PC-9 (cell line): ENCODE results near the gene POLA1. TPM values are rescaled to one million over a fixed set of nuclear protein-coding genes. Genes with fewer than 3 reads are reported as not detected.

Experiments
- BruUV-seq: library from RNA; stranded (reverse); fragments of 400-500 nt; replicated peaks from 2 replicates; lab custom pipeline; 2021; lab: Mats Ljungman, UMichigan
- CTCF ChIA-PET: fragments of 300-600 bp; sonication (Branson Sonifier 250); formaldehyde crosslinking; loops from one replicate; lab custom pipeline; 2022; ENCODE audit warnings: antibody characterized with exemption; lab: Charles Lee
- POLR2A ChIA-PET: fragments of 300-600 bp; sonication (Branson Sonifier 250); formaldehyde crosslinking; loops from one replicate; lab custom pipeline; 2022; ENCODE audit warnings: antibody characterized with exemption; ENCODE audit not compliant: unreplicated experiment; lab: Charles Lee
- DNase-seq, 2 experiments: peaks; one replicate each; pipeline versions ENCODE4 v3.0.0 to v3.0.0-alpha.2; 2015 to 2022; ENCODE audit warnings: mixed read lengths in 1 of 2
- H2AFZ ChIP-seq: fragments of 200-600 bp; sonication (generic); 2 replicates; pipeline ENCODE4 v1.8.1; 2017; ENCODE audit warnings: antibody characterized with exemption
- H3F3A ChIP-seq: fragments of 200-600 bp; sonication (generic); 2 replicates; pipeline ENCODE4 v1.8.1; 2017; ENCODE audit warnings: antibody characterized with exemption, mild to moderate bottlenecking, low read depth; ENCODE audit not compliant: insufficient read depth
- H3K27ac ChIP-seq: fragments of 200-600 bp; sonication (generic); 2 replicates; pipeline ENCODE4 v1.6.1; 2016; ENCODE audit warnings: mixed run types
- H3K27me3 ChIP-seq: fragments of 200-600 bp; sonication (generic); 2 replicates; pipeline ENCODE4 v1.6.1; 2016; ENCODE audit warnings: low read depth, mixed run types; ENCODE audit not compliant: insufficient read depth
- H3K36me3 ChIP-seq: fragments of 200-600 bp; sonication (generic); 2 replicates; pipeline ENCODE4 v1.6.1; 2016; ENCODE audit warnings: low read depth, mixed run types
- H3K4me1 ChIP-seq: fragments of 200-600 bp; sonication (generic); replicated peaks from 2 replicates; pipeline ENCODE4 v1.6.1; 2016; ENCODE audit warnings: mixed run types; ENCODE audit not compliant: insufficient read depth
- H3K4me2 ChIP-seq: fragments of 200-600 bp; sonication (generic); 2 replicates; pipeline ENCODE4 v1.6.1; 2017; ENCODE audit warnings: mixed run types
- H3K4me3 ChIP-seq: fragments of 200-600 bp; sonication (generic); 2 replicates; pipeline ENCODE4 v1.6.1; 2016; ENCODE audit warnings: mixed run types
- H3K79me2 ChIP-seq: fragments of 200-600 bp; sonication (generic); 2 replicates; pipeline ENCODE4 v1.6.1; 2017; ENCODE audit warnings: low read depth, mixed run types
- H3K9me2 ChIP-seq: fragments of 200-600 bp; sonication (generic); 2 replicates; pipeline ENCODE4 v1.8.1; 2017; ENCODE audit warnings: mild to moderate bottlenecking; ENCODE audit not compliant: insufficient read depth
- H3K9me3 ChIP-seq: fragments of 200-600 bp; sonication (generic); 2 replicates; pipeline ENCODE4 v1.8.1; 2016; ENCODE audit warnings: low read depth; ENCODE audit not compliant: insufficient read depth
- H4K20me1 ChIP-seq: fragments of 200-600 bp; sonication (generic); 2 replicates; pipeline ENCODE4 v1.8.1; 2017; ENCODE audit not compliant: insufficient read depth
- EZH2 ChIP-seq: fragments of 200-600 bp; sonication (generic); IDR thresholded peaks from 2 replicates; pipeline ENCODE4 v1.8.0; 2017; ENCODE audit warnings: antibody characterized with exemption, low read depth
- intact Hi-C: fragments of 100-400 bp; cut with micrococcal nuclease; formaldehyde crosslinking; loops from one replicate; pipeline ENCODE4 v1.10.0; 2022; ENCODE audit not compliant: unreplicated experiment
- total RNA-seq: library from RNA; stranded (reverse); gene quantifications from 2 replicates; pipeline ENCODE4 v1.2.3, GENCODE V29; 2021
- TF ChIP-seq, protein P1 (sequence below): fragments of 200-600 bp; sonication (generic); conservative IDR thresholded peaks from 2 replicates; pipeline ENCODE4 v1.6.1; 2017; ENCODE audit warnings: mixed run types, antibody characterized with exemption, mild to moderate bottlenecking, moderate library complexity

The POLA1 gene
- total RNA-seq, 1 experiment from 2014 or later: 24.6 TPM

DNA sequence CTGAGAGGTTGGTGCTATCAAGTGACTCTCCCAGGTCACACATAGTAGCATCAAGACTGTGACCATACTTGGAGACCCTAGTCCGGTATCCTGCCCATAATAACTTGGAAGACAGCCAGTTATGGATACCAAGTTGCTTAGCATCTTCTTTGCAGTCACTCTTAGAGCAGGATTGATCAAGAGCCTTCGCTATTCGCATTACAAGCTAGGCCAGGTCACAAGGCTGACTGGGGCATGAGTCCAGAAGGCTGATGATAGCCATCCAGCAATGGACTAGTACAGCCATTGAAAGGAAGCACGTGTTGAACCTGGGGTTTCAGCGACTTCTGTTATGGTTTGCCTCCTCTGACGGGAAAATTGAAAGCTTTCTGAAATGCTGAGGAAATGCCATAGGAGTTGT lies 157.6 kb downstream of the POLA1 start:
- H3K4me3 ChIP-seq: no peak overlapping the region
- H3K27ac ChIP-seq: no peak overlapping the region
- no peak overlapping the region for H3K4me2 ChIP-seq
- no peaks in the 10 kb centered on the region for H3K36me3 ChIP-seq
- no peaks in the 10 kb centered on the region for H3K9me3 ChIP-seq
- no peaks in the 10 kb centered on the region for H3K27me3 ChIP-seq
- intact Hi-C loops: no loop called here
- H3K4me1 ChIP-seq: no peaks in the 10 kb centered on the region
- ChIA-PET POLR2A (no interaction called here), CTCF (no interaction called here)
- no peaks in the 10 kb centered on the region for H3K79me2 ChIP-seq
- H4K20me1 ChIP-seq: no peaks in the 10 kb centered on the region
- no TSS peak for BruUV-seq
- no peaks in the 10 kb centered on the region for H3F3A ChIP-seq
- H3K9me2 ChIP-seq: no peaks in the 10 kb centered on the region
- no peak for TF ChIP-seq EZH2
- TF ChIP-seq, protein P1, sequence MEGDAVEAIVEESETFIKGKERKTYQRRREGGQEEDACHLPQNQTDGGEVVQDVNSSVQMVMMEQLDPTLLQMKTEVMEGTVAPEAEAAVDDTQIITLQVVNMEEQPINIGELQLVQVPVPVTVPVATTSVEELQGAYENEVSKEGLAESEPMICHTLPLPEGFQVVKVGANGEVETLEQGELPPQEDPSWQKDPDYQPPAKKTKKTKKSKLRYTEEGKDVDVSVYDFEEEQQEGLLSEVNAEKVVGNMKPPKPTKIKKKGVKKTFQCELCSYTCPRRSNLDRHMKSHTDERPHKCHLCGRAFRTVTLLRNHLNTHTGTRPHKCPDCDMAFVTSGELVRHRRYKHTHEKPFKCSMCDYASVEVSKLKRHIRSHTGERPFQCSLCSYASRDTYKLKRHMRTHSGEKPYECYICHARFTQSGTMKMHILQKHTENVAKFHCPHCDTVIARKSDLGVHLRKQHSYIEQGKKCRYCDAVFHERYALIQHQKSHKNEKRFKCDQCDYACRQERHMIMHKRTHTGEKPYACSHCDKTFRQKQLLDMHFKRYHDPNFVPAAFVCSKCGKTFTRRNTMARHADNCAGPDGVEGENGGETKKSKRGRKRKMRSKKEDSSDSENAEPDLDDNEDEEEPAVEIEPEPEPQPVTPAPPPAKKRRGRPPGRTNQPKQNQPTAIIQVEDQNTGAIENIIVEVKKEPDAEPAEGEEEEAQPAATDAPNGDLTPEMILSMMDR: no peak
- H2AFZ ChIP-seq: no peak overlapping the region
- DNase-seq: no peak

DNA sequence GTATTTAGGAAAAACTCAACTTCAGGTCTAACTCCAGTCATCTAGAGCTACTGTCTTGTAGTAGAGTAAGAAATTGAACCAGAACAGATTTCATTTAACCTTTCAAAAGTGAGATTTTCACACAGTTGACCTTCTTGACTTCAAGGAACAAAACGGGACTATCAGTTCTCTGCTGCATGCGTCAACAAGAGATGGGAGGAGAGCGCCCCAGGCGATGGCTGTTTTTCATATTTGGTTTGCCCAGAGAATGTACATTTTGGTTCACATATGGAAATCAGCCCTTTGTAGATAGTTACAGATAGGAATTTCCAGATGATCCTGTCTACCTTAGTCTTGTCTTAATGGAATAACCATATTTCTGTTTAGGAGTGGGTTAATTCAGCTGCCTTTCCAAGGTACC lies 158.1 kb downstream of the POLA1 start:
- no peak overlapping the region for H3K27ac ChIP-seq
- no peaks in the 10 kb centered on the region for H3K9me2 ChIP-seq
- H4K20me1 ChIP-seq: no peaks in the 10 kb centered on the region
- POLR2A ChIA-PET: no interaction called here
- H3K9me3 ChIP-seq: no peaks in the 10 kb centered on the region
- intact Hi-C loops: no loop called here
- H3K27me3 ChIP-seq: no peaks in the 10 kb centered on the region
- H3K4me3 ChIP-seq: no peak overlapping the region
- H3K79me2 ChIP-seq: no peaks in the 10 kb centered on the region
- H2AFZ ChIP-seq: no peak overlapping the region
- CTCF ChIA-PET: no interaction called here
- H3K4me1 ChIP-seq: no peaks in the 10 kb centered on the region
- DNase-seq: no peak
- H3K36me3 ChIP-seq: no peaks in the 10 kb centered on the region
- TF ChIP-seq, protein P1: no peak
- no peak for TF ChIP-seq EZH2
- H3F3A ChIP-seq: no peaks in the 10 kb centered on the region
- H3K4me2 ChIP-seq: no peak overlapping the region
- BruUV-seq: no TSS peak

DNA sequence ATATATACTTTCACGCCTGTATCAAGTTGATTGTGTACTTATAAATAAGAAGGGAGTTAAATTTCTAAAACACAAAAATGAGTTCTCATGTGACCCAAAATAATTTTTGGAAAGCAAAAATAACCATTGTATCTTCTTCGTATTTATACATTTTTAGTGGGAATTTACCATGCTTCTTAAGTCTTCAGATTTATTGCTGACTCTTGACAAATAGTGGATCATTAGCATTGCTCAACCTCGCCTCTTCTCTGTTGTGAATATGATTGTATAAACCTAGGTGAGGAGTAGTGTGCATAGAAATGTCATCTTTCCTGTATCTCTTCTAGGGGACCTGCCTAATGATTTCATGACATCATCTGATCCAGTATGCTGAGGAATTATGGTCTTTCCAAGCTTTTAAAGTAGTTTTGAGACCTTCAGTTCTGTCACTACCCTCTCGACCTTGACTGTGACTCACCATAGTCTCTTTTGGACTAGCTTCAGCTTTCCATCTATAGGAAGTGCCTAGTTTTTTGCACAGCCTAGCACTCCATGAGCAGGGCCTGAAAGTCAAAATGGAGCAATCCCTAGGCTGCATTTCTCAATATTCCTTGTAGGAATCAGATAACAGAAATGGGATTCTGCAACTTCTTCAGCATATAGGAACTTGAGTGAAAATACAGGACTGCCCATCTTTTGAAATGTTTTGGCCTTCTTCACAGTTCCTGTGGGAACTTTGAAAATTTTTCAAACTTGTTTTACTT lies 164.5 kb downstream of the POLA1 start:
- CTCF ChIA-PET: no interaction called here
- Histone ChIP-seq H3K9me2 (no peaks in the 10 kb centered on the region), H3K4me2 (no peak overlapping the region), H2AFZ (no peak overlapping the region), H3K27ac (no peak overlapping the region), H3K79me2 (no peaks in the 10 kb centered on the region), H3K9me3 (no peaks in the 10 kb centered on the region), H3K4me1 (no peaks in the 10 kb centered on the region), H3K36me3 (no peaks in the 10 kb centered on the region), H3K4me3 (no peak overlapping the region), H3K27me3 (no peaks in the 10 kb centered on the region), H4K20me1 (no peaks in the 10 kb centered on the region), H3F3A (no peaks in the 10 kb centered on the region)
- no TSS peak for BruUV-seq
- intact Hi-C loops: no loop called here
- POLR2A ChIA-PET: no interaction called here
- no peak for TF ChIP-seq EZH2
- TF ChIP-seq, protein P1: no peak
- DNase-seq: no peak
